HL-60/S4 treated with retinoic acid at 250 ng/mL for 4 days and 3 days (cell line): ENCODE results near the gene PLAC8.
"Not testable (repeated sequence)": the region's sequence is repeated elsewhere in the genome, so short reads cannot be mapped to it uniquely, and the experiment has no call there.

Experiments used
- in situ Hi-C: fragments of 300-500 bp; cut with MboI; formaldehyde crosslinking; loops from 2 replicates; pipeline ENCODE4 v1.7.0; 2022; ENCODE audit warnings: low sequenced_read_pairs

PLAC8 gene

DNA sequence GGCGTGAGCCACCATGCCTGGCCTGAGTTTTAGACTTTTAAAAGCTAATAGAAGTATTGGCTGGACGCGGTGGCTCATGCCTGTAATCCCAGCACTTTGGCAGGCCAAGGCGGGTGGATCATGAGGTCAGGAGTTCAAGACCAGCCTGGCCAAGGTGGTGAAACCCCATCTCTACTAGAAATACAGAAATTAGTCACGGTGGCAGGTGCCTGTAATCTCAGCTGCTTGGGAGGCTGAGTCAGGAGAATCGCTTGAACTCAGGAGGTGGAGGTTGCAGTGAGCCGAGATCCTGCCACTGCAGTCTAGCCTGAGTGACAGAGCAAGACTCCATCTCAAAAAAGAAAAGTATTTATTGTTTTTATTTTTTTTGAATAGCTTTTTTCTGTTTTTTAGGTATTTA, 39.7 kb downstream of the PLAC8 start:
- in situ Hi-C loops, result loop anchor here (25.0 kb wide), 1 partner anchor 363 kb away; no protein-coding TSS in a partner anchor

- in situ Hi-C loops, result loop anchor here (25.0 kb wide), 1 partner anchor 363 kb away; no protein-coding TSS in a partner anchor
These were observed 40.3 kb downstream of the PLAC8 start for GRCh38 chr4:83074086-83074704.

DNA sequence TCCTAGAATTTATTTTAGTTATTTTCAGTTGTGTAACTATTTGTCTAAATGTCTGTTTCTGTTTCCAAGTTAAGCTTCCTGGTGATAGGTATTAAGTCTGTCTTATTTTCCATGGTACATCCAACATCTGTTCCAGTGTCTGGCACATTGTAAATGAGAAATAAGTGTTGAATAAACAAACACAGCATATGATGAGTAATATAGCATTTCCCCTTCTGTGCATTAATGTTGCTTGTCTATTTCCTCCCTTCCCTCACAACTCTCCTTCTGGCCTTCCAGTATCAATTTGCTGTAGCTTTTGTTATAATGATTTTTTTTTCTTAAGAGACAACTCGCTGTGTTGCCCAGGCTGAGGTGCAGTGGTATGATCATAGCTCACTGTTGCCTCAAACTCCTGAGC, 43.4 kb downstream of the PLAC8 start:
- in situ Hi-C loops, result loop anchor here (25.0 kb wide), 1 partner anchor 366 kb away; no protein-coding TSS in a partner anchor

GRCh38 chr4:83067058-83067639, 47.4 kb downstream of the PLAC8 start:
- in situ Hi-C loops, result loop anchor here (25.0 kb wide), 1 partner anchor 370 kb away; no protein-coding TSS in a partner anchor

- in situ Hi-C loops, result loop anchor here (25.0 kb wide), 1 partner anchor 372 kb away; no protein-coding TSS in a partner anchor
These were observed 49.3 kb downstream of the PLAC8 start for GRCh38 chr4:83065266-83065665.

DNA sequence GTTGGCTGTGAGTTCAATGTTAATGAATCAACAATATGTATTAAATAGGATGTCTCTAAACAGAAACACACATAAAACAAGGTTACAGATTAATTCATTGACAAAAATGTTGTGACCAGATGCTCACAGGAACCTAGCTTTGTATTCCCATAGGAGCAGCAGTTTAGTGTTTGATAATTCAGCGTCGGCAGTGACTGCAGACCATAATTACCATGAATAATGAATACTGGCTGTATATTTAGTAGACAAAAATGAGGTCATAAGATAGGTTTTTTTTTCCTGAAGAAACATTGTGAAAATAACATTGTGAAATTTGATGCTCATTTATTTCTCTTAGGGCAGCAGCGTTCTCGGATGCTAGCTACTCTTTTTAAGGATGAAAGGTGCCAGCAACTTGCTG, 51.8 kb downstream of the PLAC8 start:
- in situ Hi-C loops, result loop anchor here (25.0 kb wide), 1 partner anchor 375 kb away; no protein-coding TSS in a partner anchor

DNA sequence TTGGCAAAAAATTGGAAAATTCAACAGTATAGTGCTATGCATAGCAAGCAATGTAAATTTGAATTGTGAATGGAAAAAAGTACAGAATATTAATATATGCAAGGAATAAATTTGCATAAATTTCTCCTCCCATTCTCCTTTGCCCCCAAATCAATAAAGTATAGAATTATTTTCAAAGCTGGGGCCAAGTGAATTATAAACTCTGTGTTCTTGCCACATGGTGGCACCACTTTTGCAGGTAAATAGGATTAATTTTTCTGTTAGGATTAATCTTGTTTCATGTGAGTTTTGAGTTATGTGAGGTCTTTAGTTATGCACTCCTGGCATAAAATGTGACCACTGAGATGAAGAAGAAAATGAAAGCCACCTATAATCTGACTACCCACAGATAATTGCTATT, 59.6 kb downstream of the PLAC8 start:
- in situ Hi-C loops, result loop anchor here (25.0 kb wide), 1 partner anchor 382 kb away; no protein-coding TSS in a partner anchor

GRCh38 chr4:83048781-83049180, 65.7 kb downstream of the PLAC8 start:
- in situ Hi-C loops, result not testable (repeated sequence)

GRCh38 chr4:83046693-83047473, 67.6 kb downstream of the PLAC8 start:
- in situ Hi-C loops, result no loop called here

DNA sequence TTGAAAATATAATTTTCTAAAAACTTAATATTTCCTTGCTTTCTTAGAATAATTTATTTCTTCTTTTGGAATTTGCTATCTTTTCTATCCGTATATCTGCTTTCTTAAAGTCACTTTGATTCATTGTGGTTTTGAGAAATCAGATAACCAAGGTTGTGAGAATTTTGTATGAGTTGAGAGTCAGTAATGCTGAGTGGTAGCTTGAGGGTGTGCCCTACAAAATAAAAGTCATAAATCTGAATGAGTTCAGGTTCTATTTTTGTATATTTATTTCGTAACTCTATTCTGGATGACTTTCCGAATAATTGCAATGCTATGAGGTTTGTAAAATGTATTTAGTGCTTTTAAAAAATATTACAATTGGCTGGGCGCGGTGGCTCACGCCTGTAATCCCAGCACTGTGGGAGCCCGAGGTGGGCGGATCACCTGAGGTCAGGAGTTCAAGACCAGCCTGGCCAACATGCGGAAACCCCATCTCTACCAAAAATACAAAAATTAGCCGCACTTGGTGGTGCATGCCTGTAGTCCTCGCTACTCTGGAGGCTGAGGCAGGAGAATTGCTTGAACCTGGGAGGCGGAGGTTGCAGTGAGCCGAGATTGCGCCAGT, 70.6 kb downstream of the PLAC8 start:
- in situ Hi-C loops, result no loop called here

- in situ Hi-C loops, result not testable (repeated sequence)
These were observed 71.4 kb downstream of the PLAC8 start for GRCh38 chr4:83043157-83043556.

DNA sequence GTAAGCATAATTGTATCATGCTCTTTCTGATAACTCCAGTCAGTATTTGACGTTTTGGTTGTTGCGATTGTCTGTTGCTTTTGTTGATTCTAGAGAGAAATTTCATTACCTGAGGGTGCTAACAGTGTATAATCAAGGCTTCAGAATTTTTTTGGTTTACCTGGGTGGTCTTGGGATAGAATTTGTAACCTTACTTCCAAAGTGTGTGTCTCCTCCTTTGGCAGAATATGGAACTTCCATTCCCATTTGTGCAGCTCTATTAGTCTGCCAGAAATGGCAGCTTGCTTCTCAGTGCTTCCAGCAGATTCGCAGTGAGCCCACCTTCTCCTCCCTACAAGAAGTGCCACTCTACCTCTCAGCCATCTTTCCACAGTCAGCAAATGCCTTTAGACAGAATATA, 74.3 kb downstream of the PLAC8 start:
- in situ Hi-C loops, result no loop called here
